Measurements from ENCODE around the gene LDLRAD4. TPM values are rescaled to one million over a fixed set of nuclear protein-coding genes. Genes with fewer than 3 reads are reported as not detected.

Gene LDLRAD4
- total and polyA plus RNA-seq, 2 donors (not counting 1 experiment from before 2014, with no cell fraction given): 13.9 to 35.7 TPM

DNA sequence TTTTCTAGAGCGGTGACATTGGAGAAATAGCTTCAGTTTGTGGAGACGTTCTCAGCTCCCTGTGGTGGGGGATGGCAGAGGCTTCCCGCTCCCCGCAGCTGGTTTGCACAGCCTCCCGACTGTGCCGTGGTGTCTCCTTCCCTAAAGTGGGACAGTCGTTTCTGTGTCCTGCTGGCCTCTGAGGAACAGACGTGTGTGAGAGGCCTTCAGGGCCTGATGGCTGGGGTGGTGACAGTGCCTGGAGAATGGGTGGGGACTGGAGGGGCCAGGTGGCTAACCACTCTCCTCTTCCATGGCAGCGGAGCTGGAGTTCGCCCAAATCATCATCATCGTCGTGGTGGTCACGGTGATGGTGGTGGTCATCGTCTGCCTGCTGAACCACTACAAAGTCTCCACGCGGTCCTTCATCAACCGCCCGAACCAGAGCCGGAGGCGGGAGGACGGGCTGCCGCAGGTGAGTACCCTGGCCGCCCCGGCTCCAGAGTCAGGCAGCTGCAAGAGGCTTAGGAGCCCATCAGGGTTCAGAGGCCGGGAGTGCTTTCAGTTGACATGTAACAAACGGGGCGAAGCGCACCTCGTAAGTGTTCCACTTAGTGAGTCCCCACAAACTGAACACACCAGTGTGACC is 402.4 kb downstream of the LDLRAD4 start:
- H3K4me3 Mint-ChIP-seq: no peak overlapping the region
- Histone ChIP-seq H2AFZ (ENCODE audit: insufficient read depth, low read depth, low read length, poor library complexity, severe bottlenecking) (no peak overlapping the region), H3K27me3 (replicated peaks in 1 of 4; ENCODE audit: control extremely low read depth in 1 of 4, control insufficient read depth in 3 of 4, insufficient read depth in 4 of 4, low read length in 3 of 4) (no peaks in the 10 kb centered on the region), H3K27ac (ENCODE audit: low read length in 2 of 2) (no peak overlapping the region), H3K79me2 (ENCODE audit: control insufficient read depth, insufficient read depth, low read length) (peaks cover 87% of the 10 kb centered on the region), H3K4me2 (replicated peaks; ENCODE audit: low read depth, low read length, poor library complexity, severe bottlenecking) (no peak overlapping the region), H3K4me1 (ENCODE audit: control insufficient read depth in 2 of 2, insufficient read depth in 2 of 2, low read length in 2 of 2) (peaks cover 6 to 31% of the 10 kb centered on the region in 2 donors), H3K4me3 (ENCODE audit: control extremely low read depth in 1 of 5, extremely low read depth in 1 of 5, insufficient read depth in 1 of 5, low read depth in 2 of 5, low read length in 4 of 5) (no peak overlapping the region), H3K9ac (ENCODE audit: low read length) (no peak overlapping the region), H4K20me1 (ENCODE audit: control insufficient read depth, insufficient read depth, low read length, poor library complexity, severe bottlenecking) (no peaks in the 10 kb centered on the region), H3K9me3 (ENCODE audit: control extremely low read depth in 1 of 3, control insufficient read depth in 2 of 3, insufficient read depth in 1 of 3, low read length in 2 of 3) (no peaks in the 10 kb centered on the region), H3K36me3 (replicated peaks in 1 of 2; ENCODE audit: control extremely low read depth in 1 of 2, control insufficient read depth in 1 of 2, extremely low read depth in 1 of 2, insufficient read depth in 2 of 2, low read length in 1 of 2) (peaks cover 0 to 3% of the 10 kb centered on the region in 2 experiments)
- H3K9me3 Mint-ChIP-seq (ENCODE audit: insufficient read depth): no peaks in the 10 kb centered on the region
- ATAC-seq (ENCODE audit: low read depth): no peak
- ChIA-PET POLR2A (no interaction called here), CTCF (interaction anchor here (1.2 to 15.6 kb wide), 2 partner anchors 61 to 157 kb away, joined by 4 to 344 read pairs; no protein-coding TSS in a partner anchor)
- 86% methylated on average over 26 of the region's 29 CpGs for WGBS (ENCODE audit: insufficient coverage)
- DNase-seq: no peak
- peaks cover 31% of the 10 kb centered on the region for H3K4me1 Mint-ChIP-seq
- TF ChIP-seq EZH2 (IDR thresholded peaks at IDR 0.05; ENCODE audit: borderline replicate concordance, insufficient read depth, low read depth, low read length, poor library complexity, severe bottlenecking) (no peak), CTCF (IDR thresholded peaks at IDR 0.05) (no peak)
- no peaks in the 10 kb centered on the region for H3K27me3 Mint-ChIP-seq
- intact Hi-C loops (cut with micrococcal nuclease): no loop called here
- no peak overlapping the region for H3K27ac Mint-ChIP-seq

- no peak for DNase-seq
- Histone ChIP-seq H3K36me3 (replicated peaks in 1 of 2; ENCODE audit: control extremely low read depth in 1 of 2, control insufficient read depth in 1 of 2, extremely low read depth in 1 of 2, insufficient read depth in 2 of 2, low read length in 1 of 2) (peaks cover 0 to 3% of the 10 kb centered on the region in 2 experiments), H3K4me1 (ENCODE audit: control insufficient read depth in 2 of 2, insufficient read depth in 2 of 2, low read length in 2 of 2) (peaks cover under 1 to 25% of the 10 kb centered on the region in 2 donors), H4K20me1 (ENCODE audit: control insufficient read depth, insufficient read depth, low read length, poor library complexity, severe bottlenecking) (no peaks in the 10 kb centered on the region), H3K9ac (ENCODE audit: low read length) (no peak overlapping the region), H3K27me3 (replicated peaks in 1 of 4; ENCODE audit: control extremely low read depth in 1 of 4, control insufficient read depth in 3 of 4, insufficient read depth in 4 of 4, low read length in 3 of 4) (no peaks in the 10 kb centered on the region), H3K9me3 (ENCODE audit: control extremely low read depth in 1 of 3, control insufficient read depth in 2 of 3, insufficient read depth in 1 of 3, low read length in 2 of 3) (no peaks in the 10 kb centered on the region), H3K4me3 (ENCODE audit: control extremely low read depth in 1 of 5, extremely low read depth in 1 of 5, insufficient read depth in 1 of 5, low read depth in 2 of 5, low read length in 4 of 5) (no peak overlapping the region), H3K27ac (ENCODE audit: low read length in 2 of 2) (no peak overlapping the region), H3K79me2 (ENCODE audit: control insufficient read depth, insufficient read depth, low read length) (peaks cover 86% of the 10 kb centered on the region), H3K4me2 (replicated peaks; ENCODE audit: low read depth, low read length, poor library complexity, severe bottlenecking) (no peak overlapping the region), H2AFZ (ENCODE audit: insufficient read depth, low read depth, low read length, poor library complexity, severe bottlenecking) (no peak overlapping the region)
- no peak for ATAC-seq (ENCODE audit: low read depth)
- TF ChIP-seq EZH2 (IDR thresholded peaks at IDR 0.05; ENCODE audit: borderline replicate concordance, insufficient read depth, low read depth, low read length, poor library complexity, severe bottlenecking): no peak
- TF ChIP-seq CTCF (IDR thresholded peaks at IDR 0.05): no peak
- WGBS (ENCODE audit: insufficient coverage): 98% methylated on average over 23 of the region's 23 CpGs
- intact Hi-C loops (cut with micrococcal nuclease): no loop called here
- Mint-ChIP-seq H3K27ac (no peak overlapping the region), H3K27me3 (no peaks in the 10 kb centered on the region), H3K4me1 (peaks cover 26% of the 10 kb centered on the region), H3K9me3 (ENCODE audit: insufficient read depth) (no peaks in the 10 kb centered on the region), H3K4me3 (no peak overlapping the region)
- POLR2A ChIA-PET: no interaction called here
- CTCF ChIA-PET: interaction anchor here (1.2 to 15.6 kb wide), 3 partner anchors 7 to 157 kb away, joined by 3 to 344 read pairs (median 4); no protein-coding TSS in a partner anchor
Measured at GRCh38 chr18:13621446-13621849, 402.9 kb downstream of the LDLRAD4 start.
